A673 (cell line): ENCODE data around the gene KLHDC9. TPM values are rescaled to one million over a fixed set of nuclear protein-coding genes. Genes with fewer than 3 reads are reported as not detected.

Experiments used
- Bru-seq: library from RNA; stranded (reverse); fragments of 400-500 nt; gene quantifications from one replicate; lab custom pipeline; 2021; lab: Mats Ljungman, UMichigan
- BruChase-seq, 2 experiments: library from RNA; stranded (reverse); fragments of 400-500 nt; gene quantifications; one replicate each; lab custom pipeline; 2021; lab: Mats Ljungman, UMichigan
- BruUV-seq: library from RNA; stranded (reverse); fragments of 400-500 nt; replicated peaks from 2 replicates; lab custom pipeline; 2021; lab: Mats Ljungman, UMichigan
- CTCF ChIA-PET: fragments of 300-600 bp; sonication (Branson Sonifier 250); formaldehyde crosslinking; loops from one replicate; lab custom pipeline; 2022; ENCODE audit warnings: antibody characterized with exemption; lab: Charles Lee
- POLR2A ChIA-PET: fragments of 300-600 bp; sonication (Branson Sonifier 250); formaldehyde crosslinking; loops from one replicate; lab custom pipeline; 2022; ENCODE audit warnings: antibody characterized with exemption; ENCODE audit not compliant: low non-redundant PET; lab: Charles Lee
- DNase-seq: peaks from one replicate; pipeline ENCODE4 v3.0.0-alpha.2; 2015; ENCODE audit warnings: low spot score
- H3K27ac ChIP-seq: fragments of 200-600 bp; sonication (generic); 2 replicates; pipeline ENCODE4 v1.5.1; 2016; ENCODE audit warnings: mixed run types, low read depth, mild to moderate bottlenecking, mixed read lengths, antibody characterized with exemption, low read length; ENCODE audit not compliant: poor library complexity, severe bottlenecking
- H3K27me3 ChIP-seq: fragments of 200-600 bp; sonication (generic); replicated peaks from 2 replicates; pipeline ENCODE4 v1.6.1; 2017; ENCODE audit warnings: mixed run types, low read depth, mild to moderate bottlenecking, mixed read lengths, antibody characterized with exemption, low read length; ENCODE audit not compliant: insufficient read depth, poor library complexity
- H3K36me3 ChIP-seq: fragments of 200-600 bp; sonication (generic); 2 replicates; pipeline ENCODE4 v1.6.1; 2016; ENCODE audit warnings: mixed run types, mild to moderate bottlenecking, mixed read lengths, antibody characterized with exemption, low read length; ENCODE audit not compliant: insufficient read depth, poor library complexity, severe bottlenecking
- H3K4me1 ChIP-seq: fragments of 200-600 bp; sonication (generic); 2 replicates; pipeline ENCODE4 v1.6.1; 2017; ENCODE audit warnings: mixed run types, mild to moderate bottlenecking, mixed read lengths, antibody characterized with exemption, low read length; ENCODE audit not compliant: insufficient read depth, poor library complexity, severe bottlenecking
- H3K4me3 ChIP-seq: fragments of 200-600 bp; sonication (generic); 2 replicates; pipeline ENCODE4 v1.5.1; 2016; ENCODE audit warnings: low read depth, mixed run types, mild to moderate bottlenecking, mixed read lengths, low read length; ENCODE audit not compliant: poor library complexity, severe bottlenecking
- H3K9me3 ChIP-seq: fragments of 200-600 bp; sonication (generic); 2 replicates; pipeline ENCODE4 v1.6.1; 2016; ENCODE audit warnings: mixed run types, low read depth, mild to moderate bottlenecking, mixed read lengths, antibody characterized with exemption, low read length; ENCODE audit not compliant: poor library complexity, severe bottlenecking
- EZH2 ChIP-seq: fragments of 200-600 bp; sonication (generic); IDR thresholded peaks from 2 replicates; pipeline ENCODE4 v1.6.1; 2017; ENCODE audit warnings: borderline replicate concordance, low read depth, mild to moderate bottlenecking, mixed read lengths, antibody characterized with exemption, low read length; ENCODE audit not compliant: poor library complexity, severe bottlenecking
- intact Hi-C: fragments of 100-400 bp; cut with micrococcal nuclease; formaldehyde crosslinking; loops from one replicate; pipeline ENCODE4 v1.10.0; 2022; ENCODE audit not compliant: unreplicated experiment
- long read RNA-seq: library from polyadenylated mRNA; stranded (forward); transcript quantifications from one replicate; pipeline ENCODE4 v2.0.0, GENCODE V29; 2022
- total RNA-seq: library from RNA; stranded (reverse); gene quantifications from 2 replicates; pipeline ENCODE4 v1.2.3, GENCODE V29; 2021
- TF ChIP-seq, protein P1 (sequence below): fragments of 300-800, 200-600 bp; sonication (generic); conservative IDR thresholded peaks from 2 replicates; pipeline ENCODE4 v1.5.1; 2017; ENCODE audit warnings: low read depth, mild to moderate bottlenecking, antibody characterized with exemption, low read length, moderate library complexity, mixed read lengths

KLHDC9 gene
- total RNA-seq, result 1.7 and 4.8 TPM in 2 replicates
- Bru-seq, nascent RNA, result percentile 33 among the genes with signal in this experiment
- BruChase-seq, experiment 1, labeled RNA remaining after a 2-hour chase, result percentile 42 among the genes with signal in this experiment
- BruChase-seq, experiment 2, labeled RNA remaining after a 6-hour chase, result percentile 32 among the genes with signal in this experiment
- long read RNA-seq, transcript KLHDC9-207 (5 exons, 1,038 nt), result major isoform, 5 of 9 reads
- long read RNA-seq, partial matches to known transcripts, result 0 of 9 reads
- long read RNA-seq, other reads (novel, unspliced or antisense), result 3 of 9 reads

- intact Hi-C loops, result loop anchor here (10.0 kb wide), 1 partner anchor 374 kb away; no protein-coding TSS in a partner anchor
- no peaks in the 10 kb centered on the region for H3K9me3 ChIP-seq
- no peaks in the 10 kb centered on the region for H3K4me1 ChIP-seq
- H3K27ac ChIP-seq, result peak within 1 kb of the TSS; percentile 12
- ChIA-PET POLR2A (interaction anchor here (0.6 kb wide), 2 partner anchors 53 to 94 kb away, joined by 4 to 6 read pairs; partner anchors contain the start of gene USF1), CTCF (interaction anchor here (0.6 to 1.7 kb wide), 13 partner anchors 14 to 127 kb away, joined by 3 to 17 read pairs (median 3); partner anchors contain the start of genes TOMM40L and USF1)
- TF ChIP-seq EZH2, result no peak
- TF ChIP-seq, protein P1, sequence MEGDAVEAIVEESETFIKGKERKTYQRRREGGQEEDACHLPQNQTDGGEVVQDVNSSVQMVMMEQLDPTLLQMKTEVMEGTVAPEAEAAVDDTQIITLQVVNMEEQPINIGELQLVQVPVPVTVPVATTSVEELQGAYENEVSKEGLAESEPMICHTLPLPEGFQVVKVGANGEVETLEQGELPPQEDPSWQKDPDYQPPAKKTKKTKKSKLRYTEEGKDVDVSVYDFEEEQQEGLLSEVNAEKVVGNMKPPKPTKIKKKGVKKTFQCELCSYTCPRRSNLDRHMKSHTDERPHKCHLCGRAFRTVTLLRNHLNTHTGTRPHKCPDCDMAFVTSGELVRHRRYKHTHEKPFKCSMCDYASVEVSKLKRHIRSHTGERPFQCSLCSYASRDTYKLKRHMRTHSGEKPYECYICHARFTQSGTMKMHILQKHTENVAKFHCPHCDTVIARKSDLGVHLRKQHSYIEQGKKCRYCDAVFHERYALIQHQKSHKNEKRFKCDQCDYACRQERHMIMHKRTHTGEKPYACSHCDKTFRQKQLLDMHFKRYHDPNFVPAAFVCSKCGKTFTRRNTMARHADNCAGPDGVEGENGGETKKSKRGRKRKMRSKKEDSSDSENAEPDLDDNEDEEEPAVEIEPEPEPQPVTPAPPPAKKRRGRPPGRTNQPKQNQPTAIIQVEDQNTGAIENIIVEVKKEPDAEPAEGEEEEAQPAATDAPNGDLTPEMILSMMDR, result no peak
- peak; percentile 88 for DNase-seq
- peaks cover 3% of the 10 kb centered on the region for H3K27me3 ChIP-seq
- peak within 1 kb of the TSS; percentile 66 for H3K4me3 ChIP-seq
- BruUV-seq, result no TSS peak
- peaks cover 22% of the 10 kb centered on the region for H3K36me3 ChIP-seq
Observed at GRCh38 chr1:161098210-161099068, at the start of gene KLHDC9. Gene KLHDC9, plus strand, starts transcription at chr1:161098361. Its CDS starts 175 bp downstream, at chr1:161098536.

- Histone ChIP-seq H3K36me3 (no peaks in the 10 kb centered on the region), H3K4me3 (no peak overlapping the region), H3K9me3 (no peaks in the 10 kb centered on the region), H3K27ac (no peak overlapping the region), H3K27me3 (no peaks in the 10 kb centered on the region), H3K4me1 (peaks cover 13% of the 10 kb centered on the region)
- ChIA-PET CTCF (no interaction called here), POLR2A (no interaction called here)
- TF ChIP-seq, protein P1, result no peak
- TF ChIP-seq EZH2, result no peak
- BruUV-seq, result no TSS peak
- intact Hi-C loops, result loop anchor here (5.0 kb wide), 1 partner anchor 43 kb away; no protein-coding TSS in a partner anchor
- DNase-seq, result no peak
Observed at GRCh38 chr1:161048949-161049722, 49.0 kb upstream of the KLHDC9 start.

- Histone ChIP-seq H3K27ac (no peak overlapping the region), H3K27me3 (no peaks in the 10 kb centered on the region), H3K36me3 (no peaks in the 10 kb centered on the region), H3K9me3 (no peaks in the 10 kb centered on the region), H3K4me1 (peaks cover 13% of the 10 kb centered on the region), H3K4me3 (no peak overlapping the region)
- POLR2A ChIA-PET, result no interaction called here
- CTCF ChIA-PET, result no interaction called here
- DNase-seq, result no peak
- intact Hi-C loops, result no loop called here
- TF ChIP-seq EZH2, result no peak
- TF ChIP-seq, protein P1, result no peak
- no TSS peak for BruUV-seq
Observed at GRCh38 chr1:161051219-161051618, 46.9 kb upstream of the KLHDC9 start.
